KOPT-K1 (cell line): ENCODE data around the gene CRYGS.
"Not testable (repeated sequence)": the region's sequence is repeated elsewhere in the genome, so short reads cannot be mapped to it uniquely, and the experiment has no call there.

Source experiments
- H3K27ac ChIP-seq: fragments of 200-600 bp; sonication (generic); 2 replicates; pipeline ENCODE4 v1.5.1; 2016; ENCODE audit warnings: antibody characterized with exemption, mild to moderate bottlenecking, low read depth, low read length; ENCODE audit not compliant: poor library complexity, severe bottlenecking
- H3K36me3 ChIP-seq: fragments of 200-600 bp; sonication (generic); 2 replicates; pipeline ENCODE4 v1.5.1; 2017; ENCODE audit warnings: antibody characterized with exemption, mild to moderate bottlenecking, low read length, moderate library complexity; ENCODE audit not compliant: insufficient read depth
- H3K9me3 ChIP-seq: fragments of 200-600 bp; sonication (generic); 2 replicates; pipeline ENCODE4 v1.5.1; 2017; ENCODE audit warnings: antibody characterized with exemption, low read length, mild to moderate bottlenecking; ENCODE audit not compliant: insufficient read depth, poor library complexity, severe bottlenecking

Gene CRYGS

GRCh38 chr3:186498022-186498421 is 46.2 kb downstream of the CRYGS start:
- not testable (repeated sequence) for H3K27ac ChIP-seq, H3K9me3 ChIP-seq, H3K36me3 ChIP-seq

- Histone ChIP-seq H3K27ac (no peak overlapping the region), H3K36me3 (no peaks in the 10 kb centered on the region), H3K9me3 (no peaks in the 10 kb centered on the region)
Observed at GRCh38 chr3:186497608-186498007, 46.6 kb downstream of the CRYGS start.

GRCh38 chr3:186496635-186497034 is 47.5 kb downstream of the CRYGS start:
- no peaks in the 10 kb centered on the region for H3K36me3 ChIP-seq
- no peak overlapping the region for H3K27ac ChIP-seq
- H3K9me3 ChIP-seq, result no peaks in the 10 kb centered on the region

GRCh38 chr3:186496016-186496415 is 48.2 kb downstream of the CRYGS start:
- Histone ChIP-seq H3K36me3 (no peaks in the 10 kb centered on the region), H3K9me3 (no peaks in the 10 kb centered on the region), H3K27ac (no peak overlapping the region)

- Histone ChIP-seq H3K36me3 (no peaks in the 10 kb centered on the region), H3K27ac (no peak overlapping the region), H3K9me3 (no peaks in the 10 kb centered on the region)
Observed at GRCh38 chr3:186493525-186494255, 50.5 kb downstream of the CRYGS start.

GRCh38 chr3:186492385-186492984 is 51.7 kb downstream of the CRYGS start:
- Histone ChIP-seq H3K36me3 (no peaks in the 10 kb centered on the region), H3K9me3 (no peaks in the 10 kb centered on the region), H3K27ac (no peak overlapping the region)

- no peak overlapping the region for H3K27ac ChIP-seq
- no peaks in the 10 kb centered on the region for H3K9me3 ChIP-seq
- H3K36me3 ChIP-seq, result no peaks in the 10 kb centered on the region
Observed at GRCh38 chr3:186489507-186489906, 54.7 kb downstream of the CRYGS start.
